Ovary (tissue), 3 donors: Measurements from ENCODE around the gene CDK8.

Experiments
- EP300 ChIP-seq: sonication (generic); formaldehyde crosslinking; IDR thresholded peaks from one replicate; pipeline ENCODE4 v1.6.1; 2017; ENCODE audit warnings: antibody characterized with exemption
- POLR2A ChIP-seq: fragments of 450-650 bp; IDR thresholded peaks from one replicate; pipeline ENCODE4 v1.6.1; 2017; ENCODE audit warnings: antibody characterized with exemption, mild to moderate bottlenecking, moderate library complexity
- TF ChIP-seq, protein P1 (sequence below), 3 donors: fragments of 450-650 bp in 2 of 3; fragments of 200-600 bp in 1 of 3; IDR thresholded peaks; one replicate each; pipeline versions ENCODE4 v1.5.1 to v1.8.0; 2016 to 2022; ENCODE audit warnings: antibody characterized with exemption in 3 of 3, mild to moderate bottlenecking in 1 of 3
- donor health status: DM: no; HTN: no; CAD: no.

DNA sequence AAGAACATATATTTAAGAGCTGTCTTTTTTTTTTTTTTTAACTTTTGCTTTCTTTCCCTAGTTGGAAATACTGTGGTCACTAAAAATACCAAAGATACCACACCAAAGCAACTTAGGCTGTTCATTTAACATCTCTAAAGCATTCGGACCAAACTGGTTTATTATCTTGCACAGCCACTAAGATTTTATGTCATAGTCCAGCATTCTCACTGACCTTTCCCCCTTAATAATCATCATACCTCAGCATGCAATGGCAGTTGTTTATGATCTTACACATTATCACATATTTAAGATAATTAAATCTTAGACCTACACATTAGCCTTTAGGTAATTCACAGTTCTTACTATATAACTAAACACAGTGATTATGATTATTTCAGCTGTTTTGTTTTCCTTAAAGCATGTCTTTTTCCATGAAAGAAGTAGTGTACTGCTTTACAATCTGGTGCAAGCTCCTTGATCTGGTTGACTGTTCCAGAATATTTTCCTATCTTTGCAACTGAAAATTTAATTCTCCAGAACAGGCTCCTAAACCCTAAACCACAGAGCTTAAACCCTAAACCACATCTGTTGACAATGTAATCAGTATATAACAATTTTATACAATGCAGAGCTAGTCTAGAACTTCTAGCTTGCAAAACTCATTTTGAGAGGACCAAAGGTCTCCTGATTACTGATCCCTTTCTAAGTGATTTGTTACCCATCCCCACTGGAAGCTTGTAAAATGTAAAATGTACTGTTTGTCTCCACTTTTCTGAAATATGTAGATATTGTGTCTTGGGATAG is 74.2 kb downstream of the CDK8 start:
- TF ChIP-seq, protein P1, sequence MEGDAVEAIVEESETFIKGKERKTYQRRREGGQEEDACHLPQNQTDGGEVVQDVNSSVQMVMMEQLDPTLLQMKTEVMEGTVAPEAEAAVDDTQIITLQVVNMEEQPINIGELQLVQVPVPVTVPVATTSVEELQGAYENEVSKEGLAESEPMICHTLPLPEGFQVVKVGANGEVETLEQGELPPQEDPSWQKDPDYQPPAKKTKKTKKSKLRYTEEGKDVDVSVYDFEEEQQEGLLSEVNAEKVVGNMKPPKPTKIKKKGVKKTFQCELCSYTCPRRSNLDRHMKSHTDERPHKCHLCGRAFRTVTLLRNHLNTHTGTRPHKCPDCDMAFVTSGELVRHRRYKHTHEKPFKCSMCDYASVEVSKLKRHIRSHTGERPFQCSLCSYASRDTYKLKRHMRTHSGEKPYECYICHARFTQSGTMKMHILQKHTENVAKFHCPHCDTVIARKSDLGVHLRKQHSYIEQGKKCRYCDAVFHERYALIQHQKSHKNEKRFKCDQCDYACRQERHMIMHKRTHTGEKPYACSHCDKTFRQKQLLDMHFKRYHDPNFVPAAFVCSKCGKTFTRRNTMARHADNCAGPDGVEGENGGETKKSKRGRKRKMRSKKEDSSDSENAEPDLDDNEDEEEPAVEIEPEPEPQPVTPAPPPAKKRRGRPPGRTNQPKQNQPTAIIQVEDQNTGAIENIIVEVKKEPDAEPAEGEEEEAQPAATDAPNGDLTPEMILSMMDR (IDR thresholded peaks at IDR 0.05) = no peak
- TF ChIP-seq POLR2A = no peak
- no peak for TF ChIP-seq EP300
